Measurements from ENCODE around the gene RAB36.

GRCh38 chr22:23204541-23205157 is 59.4 kb downstream of the RAB36 start:
- TF ChIP-seq CTCF (IDR thresholded peaks at IDR 0.05; ENCODE audit: poor library complexity) (no peak), EZH2 (IDR thresholded peaks at IDR 0.05; ENCODE audit: borderline replicate concordance) (no peak), EZH2phosphoT487 (IDR thresholded peaks at IDR 0.05; ENCODE audit: low read depth, severe bottlenecking, unreplicated experiment) (no peak)
